Tibial artery (tissue), 4 donors: ENCODE data around the gene TSPAN4.

Experiments
- DNase-seq, 2 donors: peaks; one replicate each; pipeline ENCODE4 v3.0.0-alpha.2; 2019
- H3K27ac ChIP-seq, 2 donors: fragments of 200-600 bp; sonication (generic) in 1 of 2; 1 replicate in 1 of 2; 2 replicates in 1 of 2; pipeline ENCODE4 v1.5.1; 2018 to 2019; ENCODE audit warnings: mild to moderate bottlenecking in 1 of 2
- H3K27me3 ChIP-seq, 2 donors: fragments of 200-600 bp; sonication (generic) in 1 of 2; one replicate each; pipeline versions ENCODE4 v1.5.1 to v1.6.0; 2016 to 2019
- H3K36me3 ChIP-seq, 3 donors: fragments of 200-600 bp; sonication (generic) in 2 of 3; one replicate each; pipeline ENCODE4 v1.5.1; 2016 to 2019; ENCODE audit warnings: mild to moderate bottlenecking in 2 of 3
- H3K4me1 ChIP-seq, 4 donors: fragments of 200-600 bp; sonication (generic) in 2 of 4; 1 replicate in 3 of 4; 2 replicates in 1 of 4; pipeline ENCODE4 v1.5.1; 2016 to 2019
- H3K4me3 ChIP-seq, 2 donors: fragments of 200-600 bp; sonication (generic) in 1 of 2; 1 replicate in 1 of 2; 2 replicates in 1 of 2; pipeline ENCODE4 v1.5.1; 2018 to 2019; ENCODE audit warnings: mild to moderate bottlenecking in 2 of 2
- H3K9me3 ChIP-seq, 3 donors: fragments of 200-600 bp; sonication (generic) in 1 of 3; one replicate each; pipeline ENCODE4 v1.5.1; 2016 to 2019
- intact Hi-C: fragments of 100-400 bp; cut with DNase I; formaldehyde crosslinking; loops from one replicate; pipeline ENCODE4 v1.15.0; 2023; ENCODE audit warnings: low total_unique reads
- TF ChIP-seq, protein P1 (sequence below), 2 experiments: fragments of 200-600 bp in 1 of 2; fragments of 450-650 bp in 1 of 2; IDR thresholded peaks; one replicate each; pipeline ENCODE4 v1.5.1; 2017 to 2019; ENCODE audit warnings: antibody characterized with exemption in 2 of 2, mild to moderate bottlenecking in 1 of 2, moderate library complexity in 1 of 2

Gene TSPAN4

DNA sequence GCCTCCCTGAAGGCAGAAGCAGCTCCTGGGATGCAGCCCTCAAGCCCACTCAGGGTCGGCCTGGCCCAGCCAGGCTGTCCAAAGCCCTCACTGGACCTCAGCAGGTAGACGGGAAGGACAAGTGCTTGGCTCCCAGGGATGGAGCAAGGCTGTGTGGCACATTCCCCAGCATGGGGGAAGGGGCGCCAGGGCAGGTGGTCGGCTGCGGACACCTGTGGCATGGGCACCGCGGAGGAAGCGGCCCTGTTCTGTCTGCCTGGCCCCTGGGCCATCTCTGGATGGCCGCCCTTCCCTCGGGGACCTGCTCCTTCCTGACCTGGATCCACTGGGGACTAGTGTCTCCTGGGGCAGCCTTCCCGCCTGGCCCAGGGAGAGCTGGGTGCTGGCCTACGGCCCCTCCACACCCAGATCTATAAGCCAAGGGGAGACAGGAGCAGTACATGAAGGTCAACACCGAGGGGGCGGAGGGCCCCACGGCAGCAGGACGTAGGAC, 42.0 kb downstream of the TSPAN4 start:
- TF ChIP-seq, protein P1, sequence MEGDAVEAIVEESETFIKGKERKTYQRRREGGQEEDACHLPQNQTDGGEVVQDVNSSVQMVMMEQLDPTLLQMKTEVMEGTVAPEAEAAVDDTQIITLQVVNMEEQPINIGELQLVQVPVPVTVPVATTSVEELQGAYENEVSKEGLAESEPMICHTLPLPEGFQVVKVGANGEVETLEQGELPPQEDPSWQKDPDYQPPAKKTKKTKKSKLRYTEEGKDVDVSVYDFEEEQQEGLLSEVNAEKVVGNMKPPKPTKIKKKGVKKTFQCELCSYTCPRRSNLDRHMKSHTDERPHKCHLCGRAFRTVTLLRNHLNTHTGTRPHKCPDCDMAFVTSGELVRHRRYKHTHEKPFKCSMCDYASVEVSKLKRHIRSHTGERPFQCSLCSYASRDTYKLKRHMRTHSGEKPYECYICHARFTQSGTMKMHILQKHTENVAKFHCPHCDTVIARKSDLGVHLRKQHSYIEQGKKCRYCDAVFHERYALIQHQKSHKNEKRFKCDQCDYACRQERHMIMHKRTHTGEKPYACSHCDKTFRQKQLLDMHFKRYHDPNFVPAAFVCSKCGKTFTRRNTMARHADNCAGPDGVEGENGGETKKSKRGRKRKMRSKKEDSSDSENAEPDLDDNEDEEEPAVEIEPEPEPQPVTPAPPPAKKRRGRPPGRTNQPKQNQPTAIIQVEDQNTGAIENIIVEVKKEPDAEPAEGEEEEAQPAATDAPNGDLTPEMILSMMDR (IDR thresholded peaks at IDR 0.05): no peak
- H3K36me3 ChIP-seq: peaks cover 6 to 94% (median 36%) of the 10 kb centered on the region in 3 donors
- no peak overlapping the region for H3K27ac ChIP-seq
- no peaks in the 10 kb centered on the region for H3K27me3 ChIP-seq
- no peaks in the 10 kb centered on the region for H3K9me3 ChIP-seq
- intact Hi-C loops: no loop called here
- no peak for DNase-seq
- no peak overlapping the region for H3K4me3 ChIP-seq
- no peaks in the 10 kb centered on the region for H3K4me1 ChIP-seq

DNA sequence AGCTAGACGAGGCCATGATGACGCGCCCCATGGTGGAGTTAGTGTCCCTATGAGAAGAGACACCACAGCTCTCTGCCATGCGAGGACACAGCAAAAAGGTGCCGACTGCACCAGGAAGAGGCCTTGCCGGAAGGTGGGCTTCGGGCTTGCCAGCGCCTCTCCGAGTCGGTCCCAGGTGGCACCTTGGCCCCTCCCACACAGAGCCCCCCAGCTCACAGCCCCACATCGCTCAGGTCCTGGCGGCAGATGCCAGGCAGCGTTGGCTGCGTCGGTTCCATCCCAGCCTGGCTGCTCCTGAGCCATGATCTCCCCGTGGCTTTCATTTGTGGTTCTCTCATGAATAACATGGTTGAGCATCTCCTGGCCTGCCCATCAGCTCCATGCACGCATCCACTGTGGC, 43.9 kb downstream of the TSPAN4 start:
- no peaks in the 10 kb centered on the region for H3K27me3 ChIP-seq
- DNase-seq: no peak
- H3K4me1 ChIP-seq: no peaks in the 10 kb centered on the region
- no peak overlapping the region for H3K27ac ChIP-seq
- H3K9me3 ChIP-seq: no peaks in the 10 kb centered on the region
- peaks cover 6 to 97% (median 27%) of the 10 kb centered on the region in 3 donors for H3K36me3 ChIP-seq
- TF ChIP-seq, protein P1 (IDR thresholded peaks at IDR 0.05): no peak
- no peak overlapping the region for H3K4me3 ChIP-seq
- intact Hi-C loops: no loop called here

DNA sequence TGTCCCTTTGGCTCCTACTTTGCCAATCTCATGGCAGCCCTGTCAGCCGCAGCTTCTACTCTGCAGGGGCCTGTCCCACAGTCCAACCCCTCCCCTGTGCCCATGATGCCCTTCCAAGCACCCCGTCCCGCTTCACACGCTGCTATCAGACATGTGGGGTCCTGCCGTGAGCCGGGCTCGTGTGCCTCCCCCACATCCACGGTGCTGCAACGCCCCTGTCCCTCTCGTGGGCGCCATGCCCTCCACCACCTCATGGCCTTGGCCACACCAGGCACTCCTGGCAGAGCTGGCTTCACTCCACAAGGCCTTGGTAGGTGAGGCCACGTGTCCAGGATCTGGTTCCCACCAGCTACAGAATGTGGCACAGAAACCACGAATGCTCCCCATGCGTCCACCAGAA, 44.9 kb downstream of the TSPAN4 start:
- intact Hi-C loops: no loop called here
- Histone ChIP-seq H3K4me1 (no peaks in the 10 kb centered on the region), H3K9me3 (no peaks in the 10 kb centered on the region), H3K27ac (no peak overlapping the region), H3K4me3 (no peak overlapping the region), H3K27me3 (no peaks in the 10 kb centered on the region), H3K36me3 (peaks cover 3 to 94% (median 25%) of the 10 kb centered on the region in 3 donors)
- no peak for DNase-seq
- TF ChIP-seq, protein P1 (IDR thresholded peaks at IDR 0.05): no peak

DNA sequence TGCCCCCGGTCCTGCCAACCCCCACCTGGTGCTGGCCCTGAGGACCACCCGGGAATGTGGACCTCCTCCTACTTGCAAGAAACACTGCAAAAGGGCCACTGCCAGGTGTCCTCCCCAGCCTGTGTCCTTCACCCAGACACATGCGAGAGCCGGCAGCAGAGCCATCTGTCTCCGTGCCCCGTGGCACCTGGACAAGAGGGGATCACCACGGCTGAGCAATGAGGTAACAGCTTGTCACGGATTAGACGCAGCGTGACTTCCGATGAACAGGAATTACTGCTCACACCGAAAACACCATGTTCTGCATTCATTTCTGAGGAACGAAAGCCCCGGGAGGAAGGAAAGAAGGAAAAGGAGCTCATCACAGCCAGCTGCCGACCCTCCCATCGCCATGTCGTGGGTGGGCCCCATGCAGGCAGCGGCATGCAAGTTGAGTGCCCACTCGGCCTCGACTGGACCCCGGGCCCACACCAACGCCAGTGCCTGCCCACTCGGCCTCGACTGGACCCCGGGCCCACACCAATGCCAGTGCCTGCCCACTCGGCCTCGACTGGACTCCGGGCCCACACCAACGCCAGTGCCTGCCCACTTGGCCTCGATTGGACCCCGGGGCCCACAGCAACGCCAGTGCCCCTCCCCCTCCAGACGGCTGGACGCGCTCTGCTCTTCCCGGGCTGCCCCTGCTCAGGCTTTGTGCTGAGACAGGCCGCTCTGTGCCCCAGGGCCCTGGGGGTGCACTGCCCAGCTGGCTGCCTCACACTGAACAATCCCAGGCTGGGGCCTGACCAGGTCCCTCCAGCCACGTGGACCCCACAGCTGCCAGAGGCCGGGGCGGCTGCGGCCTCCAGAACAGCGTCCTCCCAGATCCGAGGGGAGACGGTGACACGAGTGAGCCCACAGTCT, 45.9 kb downstream of the TSPAN4 start:
- Histone ChIP-seq H3K9me3 (no peaks in the 10 kb centered on the region), H3K36me3 (peaks cover 3 to 94% (median 16%) of the 10 kb centered on the region in 3 donors), H3K27ac (no peak overlapping the region), H3K27me3 (no peaks in the 10 kb centered on the region), H3K4me1 (no peaks in the 10 kb centered on the region), H3K4me3 (no peak overlapping the region)
- TF ChIP-seq, protein P1 (IDR thresholded peaks at IDR 0.05): no peak
- intact Hi-C loops: no loop called here
- no peak for DNase-seq

DNA sequence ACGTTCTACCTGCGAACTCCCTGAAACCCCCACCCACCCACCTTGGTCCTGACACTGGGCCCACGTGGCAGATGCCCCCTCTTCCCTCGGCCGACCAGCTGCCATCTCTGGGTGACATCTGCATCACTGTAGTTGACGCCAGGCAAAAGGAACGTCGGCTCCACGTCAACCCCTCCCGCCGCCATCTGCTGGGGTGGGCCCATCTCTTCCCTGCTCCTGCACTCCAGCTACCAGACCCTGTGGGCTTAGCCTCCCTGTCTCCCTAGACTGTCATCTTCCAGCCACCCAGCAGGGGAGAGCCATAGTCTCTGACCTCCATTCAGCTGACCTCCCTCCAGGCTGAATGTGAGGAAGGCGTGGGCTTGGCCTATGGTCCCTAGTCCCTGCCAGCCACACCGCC, 46.6 kb downstream of the TSPAN4 start:
- intact Hi-C loops: no loop called here
- TF ChIP-seq, protein P1 (IDR thresholded peaks at IDR 0.05): no peak
- H3K36me3 ChIP-seq: peaks cover 3 to 89% (median 10%) of the 10 kb centered on the region in 3 donors
- no peaks in the 10 kb centered on the region for H3K4me1 ChIP-seq
- H3K27me3 ChIP-seq: no peaks in the 10 kb centered on the region
- no peaks in the 10 kb centered on the region for H3K9me3 ChIP-seq
- no peak overlapping the region for H3K4me3 ChIP-seq
- H3K27ac ChIP-seq: no peak overlapping the region
- DNase-seq: no peak
